K562 (cell line): Measurements from ENCODE around the gene QRFP. TPM values are rescaled to one million over a fixed set of nuclear protein-coding genes. Genes with fewer than 3 reads are reported as not detected.

Experiments
- BDP1 ChIP-seq: IDR thresholded peaks from 3 replicates; pipeline ENCODE4 v1.6.1; 2011; ENCODE audit not compliant: insufficient read length, insufficient read depth
- E2F4 ChIP-seq: sonication (generic); formaldehyde crosslinking; IDR thresholded peaks from 2 replicates; pipeline ENCODE4 v1.8.0; 2022; ENCODE audit warnings: mild to moderate bottlenecking, low read depth, missing genetic modification reagents
- E2F6 ChIP-seq, 2 experiments: IDR thresholded peaks; 2 replicates each; pipeline ENCODE4 v1.6.1; 2011; ENCODE audit warnings: borderline replicate concordance in 1 of 2, control low read depth in 1 of 2, low read depth in 1 of 2, low read length in 1 of 2, mild to moderate bottlenecking in 1 of 2, mixed read lengths in 1 of 2, moderate library complexity in 1 of 2; ENCODE audit not compliant: insufficient read depth in 1 of 2, insufficient read length in 1 of 2, poor library complexity in 1 of 2, severe bottlenecking in 1 of 2; ENCODE audit errors: extremely low read depth in 1 of 2
- MAFK ChIP-seq: IDR thresholded peaks from 2 replicates; pipeline ENCODE4 v1.6.1; 2011; ENCODE audit warnings: low read length, improper control_type of control experiment
- MLX ChIP-seq, 2 experiments: fragments of 450-650 bp in 1 of 2; sonication (generic) in 1 of 2; formaldehyde crosslinking; conservative IDR thresholded peaks; 2 replicates each; pipeline versions ENCODE4 v1.4.0 to v1.8.1; 2020 to 2022; ENCODE audit warnings: mild to moderate bottlenecking in 1 of 2, missing genetic modification reagents in 1 of 2
- NR4A1 ChIP-seq, 2 experiments: fragments of 250-450 bp in 1 of 2; fragments of 450-650 bp in 1 of 2; sonication (Bioruptor Pico) in 1 of 2; IDR thresholded peaks; 2 replicates each; pipeline versions ENCODE4 v1.4.0 to v1.6.1; 2016 to 2020; ENCODE audit warnings: mild to moderate bottlenecking in 2 of 2, missing compliant biosample characterization in 1 of 2, missing genetic modification characterization in 1 of 2, moderate library complexity in 1 of 2
- RREB1 ChIP-seq: fragments of 250-450 bp; sonication (Bioruptor Pico); IDR thresholded peaks from 2 replicates; pipeline ENCODE4 v1.4.0; 2020
- SMAD1 ChIP-seq: fragments of 150-350 bp; IDR thresholded peaks from 2 replicates; pipeline ENCODE4 v1.6.1; 2014; ENCODE audit warnings: low read length, low read depth; ENCODE audit not compliant: partially characterized antibody
- USF2 ChIP-seq: sonication (generic); formaldehyde crosslinking; IDR thresholded peaks from 2 replicates; pipeline ENCODE4 v1.5.0; 2020; ENCODE audit warnings: missing genetic modification reagents
- YBX1 ChIP-seq: fragments of 450-650 bp; IDR thresholded peaks from 2 replicates; pipeline ENCODE4 v1.7.1; 2016; ENCODE audit warnings: mild to moderate bottlenecking
- ZNF140 ChIP-seq: fragments of 250-450 bp; sonication (Bioruptor Pico); IDR thresholded peaks from 2 replicates; pipeline ENCODE4 v1.8.0; 2021; ENCODE audit warnings: moderate library complexity, mild to moderate bottlenecking, inconsistent platforms
- ZNF23 ChIP-seq: fragments of 250-450 bp; sonication (Bioruptor Pico); IDR thresholded peaks from 2 replicates; pipeline ENCODE4 v1.4.0; 2020; ENCODE audit warnings: mild to moderate bottlenecking
- ZNF584 ChIP-seq: fragments of 200-800 bp; sonication (Bioruptor generic); IDR thresholded peaks from 2 replicates; pipeline ENCODE4 v1.6.1; 2016; ENCODE audit warnings: low read depth, mild to moderate bottlenecking, missing genetic modification characterization, missing compliant biosample characterization
- ZNF717 ChIP-seq: fragments of 250-450 bp; sonication (Bioruptor Pico); IDR thresholded peaks from 2 replicates; pipeline ENCODE4 v1.5.0; 2021
- polyA plus RNA-seq, 8 experiments: library from polyadenylated mRNA; depleted of rRNA in 4 of 8; stranded (reverse) in 5 of 8; unstranded in 3 of 8; fragments of >200 nt; fragmentation: Nextera tagmentation in 2 of 8; fragmentation: Illumina TruSeq in 1 of 8; extraction: Ambion mirVana in 2 of 8; extraction: Trizol in 1 of 8; gene quantifications; 2 replicates each; pipeline versions ENCODE4 v1.2.1 to v1.2.3, GENCODE V29; 2011 to 2014; ENCODE audit warnings: inconsistent platforms in 1 of 8, missing spikeins in 1 of 8
- total RNA-seq, 7 experiments: library from RNA; depleted of rRNA in 6 of 7; stranded (reverse); fragments of >200 nt in 6 of 7; fragmentation: Illumina TruSeq in 2 of 7; extraction: Trizol in 2 of 7; gene quantifications; 2 replicates each; pipeline versions ENCODE4 v1.2.1 to v1.2.3, GENCODE V29; 2011 to 2021; ENCODE audit warnings: low replicate concordance in 1 of 7

The QRFP gene
- total and polyA plus RNA-seq, 9 of the 15 experiments (the other 6 are each of a cell fraction or from before 2014, with no cell fraction given): not detected

- no peak for TF ChIP-seq RREB1 (CRISPR knock-in tag)
- TF ChIP-seq MLX (CRISPR knock-in tag; conservative IDR thresholded peaks at IDR 0.05): 0 out of 4 replicates have a peak, but pooled peaks of 1 of the 2 experiments have one; percentile 8
- no peak for TF ChIP-seq YBX1
- TF ChIP-seq BDP1: no peak
- no peak for TF ChIP-seq ZNF584
- TF ChIP-seq E2F4: no peak
- TF ChIP-seq ZNF140 (CRISPR knock-in tag): no peak
- no peak for TF ChIP-seq ZNF717
- peak in 1 of 2 experiments; percentile 41 for TF ChIP-seq E2F6 (IDR thresholded peaks at IDR 0.05; ENCODE audit: borderline replicate concordance in 1 of 2, extremely low read depth in 1 of 2, insufficient read depth in 1 of 2, insufficient read length in 1 of 2, low read depth in 1 of 2, low read length in 1 of 2, poor library complexity in 1 of 2, severe bottlenecking in 1 of 2)
- TF ChIP-seq SMAD1: no peak
- TF ChIP-seq USF2 (CRISPR knock-in tag): no peak
- no peak for TF ChIP-seq NR4A1 (CRISPR knock-in tag; IDR thresholded peaks at IDR 0.05)
- no peak for TF ChIP-seq NR4A1 (tag; IDR thresholded peaks at IDR 0.05)
- peak; percentile 31; the same call in 1 of the 2 replicates for TF ChIP-seq MAFK
- TF ChIP-seq ZNF23 (CRISPR knock-in tag): no peak
Observed at GRCh38 chr9:130904070-130905044, 7.7 kb upstream of the QRFP start (continued).
